Tibial nerve (tissue), 4 donors: ENCODE results near the gene NOSTRIN. TPM values are rescaled to one million over a fixed set of nuclear protein-coding genes. Genes with fewer than 3 reads are reported as not detected.

Source experiments
- DNase-seq, 2 donors: peaks; one replicate each; pipeline ENCODE4 v3.0.0-alpha.2; 2019; ENCODE audit warnings: low spot score in 2 of 2
- H3K27ac ChIP-seq, 4 donors: fragments of 200-600 bp; sonication (generic) in 3 of 4; one replicate each; pipeline ENCODE4 v1.5.1; 2017 to 2019; ENCODE audit warnings: mild to moderate bottlenecking in 1 of 4
- H3K27me3 ChIP-seq, 2 donors: fragments of 200-600 bp; sonication (generic) in 1 of 2; one replicate each; pipeline versions ENCODE4 v1.5.1 to v1.6.0; 2017 to 2019
- H3K36me3 ChIP-seq, 3 donors: fragments of 200-600 bp; sonication (generic); one replicate each; pipeline ENCODE4 v1.5.1; 2018 to 2019
- H3K4me1 ChIP-seq, 4 donors: fragments of 200-600 bp; sonication (generic) in 3 of 4; one replicate each; pipeline ENCODE4 v1.5.1; 2017 to 2019
- H3K4me3 ChIP-seq, 4 donors: fragments of 200-600 bp; sonication (generic) in 3 of 4; one replicate each; pipeline ENCODE4 v1.5.1; 2017 to 2019; ENCODE audit warnings: mild to moderate bottlenecking in 1 of 4, moderate library complexity in 1 of 4
- H3K9me3 ChIP-seq, 4 donors: fragments of 200-600 bp; sonication (generic) in 3 of 4; one replicate each; pipeline ENCODE4 v1.5.1; 2017 to 2019
- EP300 ChIP-seq, 2 donors: sonication (generic); formaldehyde crosslinking; IDR thresholded peaks; one replicate each; pipeline ENCODE4 v1.6.1; 2017; ENCODE audit warnings: antibody characterized with exemption in 2 of 2, mild to moderate bottlenecking in 1 of 2
- POLR2A ChIP-seq, 2 donors: fragments of 450-650 bp; IDR thresholded peaks; one replicate each; pipeline ENCODE4 v1.6.1; 2017; ENCODE audit warnings: antibody characterized with exemption in 2 of 2, mild to moderate bottlenecking in 2 of 2, moderate library complexity in 2 of 2
- WGBS, 2 donors: methylation state at CpG; one replicate each; pipeline ENCODE4 v1.1.5; 2018; 5-methylcytosine and 5-hydroxymethylcytosine counted together
- total RNA-seq, 4 donors: library from RNA; depleted of rRNA; stranded (reverse); fragments of >200 nt; gene quantifications; one replicate each; pipeline ENCODE4 v1.1.0, GENCODE V29; 2016
- TF ChIP-seq, protein P1 (sequence below), 5 experiments: fragments of 200-600 bp in 3 of 5; fragments of 450-650 bp in 2 of 5; sonication (generic) in 3 of 5; IDR thresholded peaks; one replicate each; pipeline ENCODE4 v1.5.1; 2016 to 2019; ENCODE audit warnings: antibody characterized with exemption in 5 of 5, mild to moderate bottlenecking in 3 of 5, moderate library complexity in 2 of 5

The NOSTRIN gene
- total RNA-seq, 4 donors from 2014 or later, result 6.3 to 42.4 (median 24.4) TPM

DNA sequence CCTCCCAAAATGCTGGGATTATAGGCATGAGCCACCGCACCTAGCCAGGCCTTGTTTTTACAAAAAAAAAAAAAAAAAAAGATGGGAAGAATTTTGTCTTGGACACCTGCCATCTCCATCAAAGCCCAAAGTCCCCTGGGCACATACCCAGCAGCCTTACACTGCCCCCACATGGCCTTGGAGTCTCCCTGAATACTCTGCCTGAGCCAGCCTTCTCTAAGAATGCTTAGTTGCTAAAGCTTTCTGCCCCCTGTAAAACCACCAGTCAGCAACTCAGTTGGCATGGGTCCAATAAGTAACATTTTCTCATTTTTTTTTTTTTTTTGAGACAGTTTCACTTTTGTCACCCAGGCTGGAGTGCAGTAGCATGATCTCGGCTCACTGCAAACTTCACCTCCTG is 47.2 kb downstream of the NOSTRIN start:
- Histone ChIP-seq H3K27me3 (no peaks in the 10 kb centered on the region), H3K36me3 (no peaks in the 10 kb centered on the region), H3K4me3 (no peak overlapping the region), H3K4me1 (no peaks in the 10 kb centered on the region), H3K27ac (no peak overlapping the region), H3K9me3 (no peaks in the 10 kb centered on the region)
- DNase-seq, result no peak
- TF ChIP-seq POLR2A (IDR thresholded peaks at IDR 0.05) (no peak), EP300 (IDR thresholded peaks at IDR 0.05) (no peak)
- TF ChIP-seq, protein P1, sequence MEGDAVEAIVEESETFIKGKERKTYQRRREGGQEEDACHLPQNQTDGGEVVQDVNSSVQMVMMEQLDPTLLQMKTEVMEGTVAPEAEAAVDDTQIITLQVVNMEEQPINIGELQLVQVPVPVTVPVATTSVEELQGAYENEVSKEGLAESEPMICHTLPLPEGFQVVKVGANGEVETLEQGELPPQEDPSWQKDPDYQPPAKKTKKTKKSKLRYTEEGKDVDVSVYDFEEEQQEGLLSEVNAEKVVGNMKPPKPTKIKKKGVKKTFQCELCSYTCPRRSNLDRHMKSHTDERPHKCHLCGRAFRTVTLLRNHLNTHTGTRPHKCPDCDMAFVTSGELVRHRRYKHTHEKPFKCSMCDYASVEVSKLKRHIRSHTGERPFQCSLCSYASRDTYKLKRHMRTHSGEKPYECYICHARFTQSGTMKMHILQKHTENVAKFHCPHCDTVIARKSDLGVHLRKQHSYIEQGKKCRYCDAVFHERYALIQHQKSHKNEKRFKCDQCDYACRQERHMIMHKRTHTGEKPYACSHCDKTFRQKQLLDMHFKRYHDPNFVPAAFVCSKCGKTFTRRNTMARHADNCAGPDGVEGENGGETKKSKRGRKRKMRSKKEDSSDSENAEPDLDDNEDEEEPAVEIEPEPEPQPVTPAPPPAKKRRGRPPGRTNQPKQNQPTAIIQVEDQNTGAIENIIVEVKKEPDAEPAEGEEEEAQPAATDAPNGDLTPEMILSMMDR (IDR thresholded peaks at IDR 0.05), result no peak
- 42 to 46% methylated on average over 2 of the region's 2 CpGs for WGBS, 2 donors

DNA sequence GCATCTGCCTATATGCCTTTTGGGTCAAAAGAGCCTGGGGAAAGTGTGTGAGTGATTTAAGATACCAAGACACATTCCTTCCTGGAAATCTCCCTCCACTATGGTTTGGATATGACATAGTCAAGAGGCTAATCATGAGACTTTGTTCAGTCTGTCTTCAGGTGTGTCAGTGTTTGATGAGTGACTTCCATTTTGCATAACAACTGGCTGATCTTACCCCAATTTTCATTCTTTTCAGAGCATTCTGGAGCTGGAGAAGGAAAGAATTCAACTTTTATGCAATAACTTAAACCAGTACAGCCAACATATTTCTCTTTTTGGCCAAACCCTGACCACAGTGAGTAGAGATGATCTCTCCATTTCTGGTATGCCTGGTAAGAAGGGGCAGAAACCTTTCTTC is 48.4 kb downstream of the NOSTRIN start:
- no peak overlapping the region for H3K4me3 ChIP-seq
- no peak for DNase-seq
- no peak for TF ChIP-seq POLR2A (IDR thresholded peaks at IDR 0.05)
- TF ChIP-seq, protein P1 (IDR thresholded peaks at IDR 0.05), result no peak
- no peak for TF ChIP-seq EP300 (IDR thresholded peaks at IDR 0.05)

DNA sequence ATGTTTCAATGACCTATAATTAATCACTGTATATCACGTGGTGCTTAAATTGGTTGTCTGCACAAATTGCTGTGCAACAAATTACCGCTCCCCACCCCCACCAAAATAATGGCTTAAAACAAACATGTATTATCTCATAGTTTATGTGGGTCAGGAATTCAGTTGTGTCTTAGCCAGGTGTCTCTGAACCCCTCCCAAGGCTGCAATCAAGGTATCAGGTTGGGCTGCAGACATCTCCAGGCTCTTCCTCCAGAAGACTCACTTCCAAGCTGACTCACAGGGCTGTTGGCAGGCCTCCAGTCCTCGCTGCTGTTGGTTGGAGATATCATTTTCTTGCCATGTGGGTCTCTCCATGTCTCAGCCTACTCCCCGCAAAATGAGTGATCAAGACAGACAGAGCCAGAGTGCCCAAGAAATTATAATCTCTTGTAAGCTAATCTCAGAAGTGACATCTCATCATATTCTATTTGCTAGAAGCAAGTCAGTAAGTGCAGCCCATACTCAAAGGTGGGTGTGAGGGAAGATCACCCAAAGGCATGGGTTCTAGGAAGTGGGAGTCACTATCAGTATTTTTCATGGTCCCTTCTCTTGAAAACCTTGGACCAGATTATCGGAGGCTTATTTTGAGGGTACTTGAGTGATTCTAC is 49.4 kb downstream of the NOSTRIN start:
- no peaks in the 10 kb centered on the region for H3K4me1 ChIP-seq
- H3K27me3 ChIP-seq, result no peaks in the 10 kb centered on the region
- no peaks in the 10 kb centered on the region for H3K36me3 ChIP-seq
- H3K27ac ChIP-seq, result no peak overlapping the region
- no peaks in the 10 kb centered on the region for H3K9me3 ChIP-seq
- H3K4me3 ChIP-seq, result no peak overlapping the region
- TF ChIP-seq EP300 (IDR thresholded peaks at IDR 0.05), result no peak
- TF ChIP-seq POLR2A (IDR thresholded peaks at IDR 0.05), result no peak
- TF ChIP-seq, protein P1 (IDR thresholded peaks at IDR 0.05), result no peak
- no peak for DNase-seq
- 89 to 91% methylated on average over 5 of the region's 5 CpGs for WGBS, 2 donors

More for the DNA sequence above, 48.4 kb downstream of the NOSTRIN start:
- no peaks in the 10 kb centered on the region for H3K9me3 ChIP-seq
- no peaks in the 10 kb centered on the region for H3K4me1 ChIP-seq
- no peaks in the 10 kb centered on the region for H3K27me3 ChIP-seq
- no peak overlapping the region for H3K27ac ChIP-seq
- H3K36me3 ChIP-seq, result no peaks in the 10 kb centered on the region

DNA sequence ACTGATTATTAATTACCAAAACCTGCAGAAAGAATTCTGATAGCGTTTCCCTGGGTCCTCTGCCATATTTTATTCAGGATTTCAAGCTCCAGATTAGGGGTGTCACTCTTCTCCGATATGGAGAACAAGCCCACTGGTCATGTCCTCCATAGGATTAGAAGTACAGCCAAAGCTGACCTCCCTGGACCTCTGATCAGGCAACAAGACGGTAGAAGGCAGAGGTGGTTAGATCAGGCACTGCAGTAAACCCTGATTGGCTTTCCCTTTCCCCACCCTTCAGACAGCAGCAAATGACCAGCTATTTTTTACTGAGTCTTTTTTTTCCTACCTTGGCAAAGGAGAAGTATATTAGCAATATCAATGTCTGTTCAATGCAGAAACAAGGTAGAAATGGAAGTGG is 50.0 kb downstream of the NOSTRIN start:
- Histone ChIP-seq H3K9me3 (no peaks in the 10 kb centered on the region), H3K27me3 (no peaks in the 10 kb centered on the region), H3K27ac (no peak overlapping the region), H3K4me1 (no peaks in the 10 kb centered on the region), H3K36me3 (no peaks in the 10 kb centered on the region), H3K4me3 (no peak overlapping the region)
- WGBS, 2 donors, result 32 to 65% methylated on average over 3 of the region's 3 CpGs
- no peak for DNase-seq
- no peak for TF ChIP-seq EP300 (IDR thresholded peaks at IDR 0.05)
- TF ChIP-seq, protein P1 (IDR thresholded peaks at IDR 0.05), result no peak
- no peak for TF ChIP-seq POLR2A (IDR thresholded peaks at IDR 0.05)

DNA sequence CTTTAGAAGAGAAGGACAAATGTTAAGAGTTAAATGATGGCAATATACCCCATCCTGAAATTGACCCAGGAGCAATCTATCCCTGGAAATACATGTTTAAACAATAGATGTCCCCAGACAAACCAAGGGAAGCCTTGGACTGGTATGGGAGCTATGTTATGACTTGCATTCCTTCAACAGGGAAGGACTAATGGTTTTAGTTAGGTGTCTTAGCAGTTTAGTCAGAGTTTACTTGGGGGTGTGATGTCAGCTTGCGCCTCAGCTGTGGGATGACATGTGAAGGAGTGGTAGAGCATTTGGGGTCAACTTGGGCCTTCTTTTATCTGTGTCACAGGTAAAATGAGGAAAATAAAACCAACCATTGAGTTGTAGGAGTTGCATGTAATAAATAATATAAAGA is 51.0 kb downstream of the NOSTRIN start:
- no peak overlapping the region for H3K27ac ChIP-seq
- 97 to 100% methylated on average over 1 of the region's 1 CpG for WGBS, 2 donors
- no peaks in the 10 kb centered on the region for H3K4me1 ChIP-seq
- no peak overlapping the region for H3K4me3 ChIP-seq
- H3K27me3 ChIP-seq, result no peaks in the 10 kb centered on the region
- H3K9me3 ChIP-seq, result no peaks in the 10 kb centered on the region
- TF ChIP-seq POLR2A (IDR thresholded peaks at IDR 0.05) (no peak), EP300 (IDR thresholded peaks at IDR 0.05) (no peak)
- TF ChIP-seq, protein P1 (IDR thresholded peaks at IDR 0.05), result no peak
- DNase-seq, result no peak
- H3K36me3 ChIP-seq, result no peaks in the 10 kb centered on the region
